HepG2 (cell line): ENCODE measurements around the gene FOXA1. TPM values are rescaled to one million over a fixed set of nuclear protein-coding genes. Genes with fewer than 3 reads are reported as not detected.
A peak's percentile ranks its signal among the peaks of the same experiment; 100 is the strongest.

ENCODE experiments used
- BORCS8-MEF2B ChIP-seq: sonication (generic); formaldehyde crosslinking; IDR thresholded peaks from 2 replicates; pipeline ENCODE4 v1.8.0; 2022; ENCODE audit warnings: mild to moderate bottlenecking, missing genetic modification reagents
- CHD2 ChIP-seq: IDR thresholded peaks from 2 replicates; pipeline ENCODE4 v1.6.1; 2011; ENCODE audit warnings: low read depth, low read length, improper control_type of control experiment
- EED ChIP-seq: sonication (generic); formaldehyde crosslinking; IDR thresholded peaks from 2 replicates; pipeline ENCODE4 v1.5.0; 2020; ENCODE audit warnings: mild to moderate bottlenecking, missing genetic modification reagents
- EHMT2 ChIP-seq: fragments of 200-600 bp; sonication (generic); IDR thresholded peaks from 2 replicates; pipeline ENCODE4 v1.7.0; 2017; ENCODE audit warnings: antibody characterized with exemption, low read depth, low read length, borderline replicate concordance
- GABPB1 ChIP-seq: IDR thresholded peaks from 2 replicates; pipeline ENCODE4 v1.6.1; 2016; ENCODE audit warnings: mild to moderate bottlenecking, missing genetic modification reagents, moderate library complexity, missing compliant biosample characterization
- KMT2B ChIP-seq: IDR thresholded peaks from 2 replicates; pipeline ENCODE4 v1.6.1; 2016; ENCODE audit warnings: missing genetic modification reagents, missing compliant biosample characterization
- PITX1 ChIP-seq: sonication (generic); formaldehyde crosslinking; IDR thresholded peaks from 2 replicates; pipeline ENCODE4 v1.5.1; 2020; ENCODE audit warnings: mild to moderate bottlenecking, missing genetic modification reagents
- SMYD3 ChIP-seq: sonication (generic); formaldehyde crosslinking; IDR thresholded peaks from 2 replicates; pipeline ENCODE4 v1.8.1; 2023; ENCODE audit warnings: mild to moderate bottlenecking, missing genetic modification reagents
- SNRNP70 ChIP-seq: fragments of 200-400 bp; formaldehyde crosslinking; IDR thresholded peaks from 2 replicates; pipeline ENCODE4 v1.6.1; 2017; ENCODE audit warnings: mild to moderate bottlenecking, low read depth, low read length, moderate library complexity
- WIZ ChIP-seq: sonication (generic); formaldehyde crosslinking; IDR thresholded peaks from 2 replicates; pipeline ENCODE4 v1.5.1; 2020; ENCODE audit warnings: mild to moderate bottlenecking, missing genetic modification reagents
- ZBTB21 ChIP-seq: sonication (generic); formaldehyde crosslinking; IDR thresholded peaks from 2 replicates; pipeline ENCODE4 v1.4.0; 2020; ENCODE audit warnings: missing genetic modification reagents
- ZBTB7A ChIP-seq: sonication (generic); formaldehyde crosslinking; IDR thresholded peaks from 2 replicates; pipeline ENCODE4 v1.8.0; 2022; ENCODE audit warnings: mild to moderate bottlenecking, missing genetic modification reagents
- ZNF232 ChIP-seq: sonication (generic); formaldehyde crosslinking; IDR thresholded peaks from 2 replicates; pipeline ENCODE4 v1.4.0; 2020; ENCODE audit warnings: missing genetic modification reagents, borderline replicate concordance
- ZNF263 ChIP-seq: sonication (generic); formaldehyde crosslinking; IDR thresholded peaks from 2 replicates; pipeline ENCODE4 v1.4.0; 2020; ENCODE audit warnings: missing genetic modification reagents
- ZNF761 ChIP-seq: sonication (generic); formaldehyde crosslinking; conservative IDR thresholded peaks from 2 replicates; pipeline ENCODE4 v1.4.0; 2020; ENCODE audit warnings: mild to moderate bottlenecking, missing genetic modification reagents
- ZNF777 ChIP-seq: sonication (generic); formaldehyde crosslinking; IDR thresholded peaks from 2 replicates; pipeline ENCODE4 v1.4.0; 2020; ENCODE audit warnings: missing genetic modification reagents
- polyA plus RNA-seq, 8 experiments: library from polyadenylated mRNA; depleted of rRNA in 3 of 8; stranded (reverse) in 7 of 8; unstranded in 1 of 8; fragments of >200 nt; fragmentation: Illumina TruSeq in 4 of 8; extraction: Trizol in 4 of 8; gene quantifications; 2 replicates each; pipeline versions ENCODE4 v1.2.1 to v1.2.3, GENCODE V29; 2011 to 2016; ENCODE audit warnings: low read depth in 4 of 8, missing spikeins in 1 of 8, mixed read lengths in 1 of 8; ENCODE audit not compliant: insufficient read depth in 1 of 8
- total RNA-seq, 5 experiments: library from RNA; depleted of rRNA; stranded (reverse); fragments of >200 nt; fragmentation: Illumina TruSeq; extraction: Trizol; gene quantifications; 2 replicates each; pipeline ENCODE4 v1.2.3, GENCODE V29; 2016; ENCODE audit warnings: low read depth in 1 of 5
- TF ChIP-seq, protein P1 (sequence below): sonication (generic); formaldehyde crosslinking; IDR thresholded peaks from 2 replicates; pipeline ENCODE4 v1.5.0; 2020; ENCODE audit warnings: missing genetic modification reagents, mild to moderate bottlenecking, borderline replicate concordance
- TF ChIP-seq, protein P2 (sequence below): sonication (generic); formaldehyde crosslinking; IDR thresholded peaks from 2 replicates; pipeline ENCODE4 v1.5.1; 2020; ENCODE audit warnings: missing genetic modification reagents, mild to moderate bottlenecking, borderline replicate concordance
- TF ChIP-seq, protein P3 (sequence below): sonication (generic); IDR thresholded peaks from 2 replicates; pipeline ENCODE4 v1.6.1; 2016; ENCODE audit warnings: low read depth, borderline replicate concordance
- TF ChIP-seq, protein P4 (sequence below): sonication (generic); formaldehyde crosslinking; IDR thresholded peaks from 2 replicates; pipeline ENCODE4 v1.5.0; 2020; ENCODE audit warnings: missing genetic modification reagents
- TF ChIP-seq, protein P5 (sequence below): sonication (generic); formaldehyde crosslinking; IDR thresholded peaks from 2 replicates; pipeline ENCODE4 v1.8.0; 2022; ENCODE audit warnings: mild to moderate bottlenecking, missing genetic modification reagents, borderline replicate concordance

The FOXA1 gene
- total and polyA plus RNA-seq, 2 of the 13 experiments (the other 11 are each of a cell fraction or from before 2014, with no cell fraction given) = 43.4 to 58.6 TPM

DNA sequence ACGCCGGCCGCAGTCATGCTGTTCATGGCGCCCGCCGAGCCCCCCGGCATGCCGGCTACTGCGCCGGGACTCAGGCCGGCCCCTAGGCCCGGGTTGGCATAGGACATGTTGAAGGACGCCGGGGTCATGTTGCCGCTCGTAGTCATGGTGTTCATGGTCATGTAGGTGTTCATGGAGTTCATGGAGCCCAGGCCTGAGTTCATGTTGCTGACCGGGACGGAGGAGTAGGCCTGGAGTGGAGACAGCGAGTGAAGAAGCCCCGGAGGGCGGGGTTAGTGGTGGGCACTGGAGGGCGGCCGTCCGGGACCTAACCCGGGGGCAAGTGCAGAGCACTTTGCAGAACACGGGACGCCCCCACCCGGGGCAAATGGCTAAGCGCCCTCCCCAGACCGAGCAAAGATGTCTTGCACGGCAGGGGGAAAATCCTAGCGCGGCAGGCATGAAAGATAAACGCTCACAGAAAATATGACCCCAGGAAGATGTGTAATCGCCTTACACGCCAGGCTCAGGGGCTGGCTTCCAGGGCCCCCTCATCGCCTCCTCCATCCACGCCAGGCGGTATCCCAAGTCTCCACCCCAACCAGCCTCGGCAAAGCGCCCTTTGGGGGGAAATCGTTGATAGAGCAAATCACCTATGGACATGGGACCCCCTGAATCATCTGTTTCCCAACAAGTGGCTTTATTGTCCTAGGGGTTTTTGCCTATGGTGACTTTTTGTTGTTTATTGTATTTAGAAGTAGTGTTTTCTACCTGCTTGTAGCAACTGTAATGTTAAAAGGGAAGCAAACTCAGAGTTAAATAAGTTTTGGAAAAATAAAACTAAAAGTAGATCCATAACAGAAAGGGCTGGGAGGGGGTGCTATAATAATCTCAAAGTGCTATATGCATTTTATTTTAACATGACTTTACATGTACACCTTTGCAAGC is 2.3 kb downstream of the FOXA1 start (continued):
- TF ChIP-seq, protein P1, sequence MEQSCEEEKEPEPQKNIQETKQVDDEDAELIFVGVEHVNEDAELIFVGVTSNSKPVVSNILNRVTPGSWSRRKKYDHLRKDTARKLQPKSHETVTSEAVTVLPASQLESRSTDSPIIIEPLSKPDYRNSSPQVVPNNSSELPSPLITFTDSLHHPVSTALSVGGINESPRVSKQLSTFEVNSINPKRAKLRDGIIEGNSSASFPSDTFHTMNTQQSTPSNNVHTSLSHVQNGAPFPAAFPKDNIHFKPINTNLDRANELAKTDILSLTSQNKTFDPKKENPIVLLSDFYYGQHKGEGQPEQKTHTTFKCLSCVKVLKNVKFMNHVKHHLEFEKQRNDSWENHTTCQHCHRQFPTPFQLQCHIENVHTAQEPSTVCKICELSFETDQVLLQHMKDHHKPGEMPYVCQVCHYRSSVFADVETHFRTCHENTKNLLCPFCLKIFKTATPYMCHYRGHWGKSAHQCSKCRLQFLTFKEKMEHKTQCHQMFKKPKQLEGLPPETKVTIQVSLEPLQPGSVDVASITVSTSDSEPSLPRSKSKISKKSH (CRISPR knock-in tag) = peak; percentile 54; the same call in 1 of the 2 replicates
- TF ChIP-seq, protein P2, sequence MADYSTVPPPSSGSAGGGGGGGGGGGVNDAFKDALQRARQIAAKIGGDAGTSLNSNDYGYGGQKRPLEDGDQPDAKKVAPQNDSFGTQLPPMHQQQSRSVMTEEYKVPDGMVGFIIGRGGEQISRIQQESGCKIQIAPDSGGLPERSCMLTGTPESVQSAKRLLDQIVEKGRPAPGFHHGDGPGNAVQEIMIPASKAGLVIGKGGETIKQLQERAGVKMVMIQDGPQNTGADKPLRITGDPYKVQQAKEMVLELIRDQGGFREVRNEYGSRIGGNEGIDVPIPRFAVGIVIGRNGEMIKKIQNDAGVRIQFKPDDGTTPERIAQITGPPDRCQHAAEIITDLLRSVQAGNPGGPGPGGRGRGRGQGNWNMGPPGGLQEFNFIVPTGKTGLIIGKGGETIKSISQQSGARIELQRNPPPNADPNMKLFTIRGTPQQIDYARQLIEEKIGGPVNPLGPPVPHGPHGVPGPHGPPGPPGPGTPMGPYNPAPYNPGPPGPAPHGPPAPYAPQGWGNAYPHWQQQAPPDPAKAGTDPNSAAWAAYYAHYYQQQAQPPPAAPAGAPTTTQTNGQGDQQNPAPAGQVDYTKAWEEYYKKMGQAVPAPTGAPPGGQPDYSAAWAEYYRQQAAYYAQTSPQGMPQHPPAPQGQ (CRISPR knock-in tag) = no peak
- TF ChIP-seq ZNF777 (CRISPR knock-in tag) = peak; percentile 34; the same call in 1 of the 2 replicates
- TF ChIP-seq ZNF761 (CRISPR knock-in tag) = no peak
- TF ChIP-seq, protein P3, sequence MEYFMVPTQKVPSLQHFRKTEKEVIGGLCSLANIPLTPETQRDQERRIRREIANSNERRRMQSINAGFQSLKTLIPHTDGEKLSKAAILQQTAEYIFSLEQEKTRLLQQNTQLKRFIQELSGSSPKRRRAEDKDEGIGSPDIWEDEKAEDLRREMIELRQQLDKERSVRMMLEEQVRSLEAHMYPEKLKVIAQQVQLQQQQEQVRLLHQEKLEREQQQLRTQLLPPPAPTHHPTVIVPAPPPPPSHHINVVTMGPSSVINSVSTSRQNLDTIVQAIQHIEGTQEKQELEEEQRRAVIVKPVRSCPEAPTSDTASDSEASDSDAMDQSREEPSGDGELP = no peak
- TF ChIP-seq ZBTB21 = no peak
- no peak for TF ChIP-seq SNRNP70
- peak; percentile 56; the same call in 1 of the 2 replicates for TF ChIP-seq PITX1 (CRISPR knock-in tag)
- no peak for TF ChIP-seq EHMT2
- peak; percentile 19; the same call in 1 of the 2 replicates for TF ChIP-seq BORCS8-MEF2B (CRISPR knock-in tag)
- 0 out of 2 replicates have a peak, but pooled peaks have one; percentile 60 for TF ChIP-seq ZNF232 (CRISPR knock-in tag)
- TF ChIP-seq, protein P4, sequence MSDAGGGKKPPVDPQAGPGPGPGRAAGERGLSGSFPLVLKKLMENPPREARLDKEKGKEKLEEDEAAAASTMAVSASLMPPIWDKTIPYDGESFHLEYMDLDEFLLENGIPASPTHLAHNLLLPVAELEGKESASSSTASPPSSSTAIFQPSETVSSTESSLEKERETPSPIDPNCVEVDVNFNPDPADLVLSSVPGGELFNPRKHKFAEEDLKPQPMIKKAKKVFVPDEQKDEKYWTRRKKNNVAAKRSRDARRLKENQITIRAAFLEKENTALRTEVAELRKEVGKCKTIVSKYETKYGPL (CRISPR knock-in tag) = peak; percentile 32; the same call in 1 of the 2 replicates
- TF ChIP-seq, protein P5, sequence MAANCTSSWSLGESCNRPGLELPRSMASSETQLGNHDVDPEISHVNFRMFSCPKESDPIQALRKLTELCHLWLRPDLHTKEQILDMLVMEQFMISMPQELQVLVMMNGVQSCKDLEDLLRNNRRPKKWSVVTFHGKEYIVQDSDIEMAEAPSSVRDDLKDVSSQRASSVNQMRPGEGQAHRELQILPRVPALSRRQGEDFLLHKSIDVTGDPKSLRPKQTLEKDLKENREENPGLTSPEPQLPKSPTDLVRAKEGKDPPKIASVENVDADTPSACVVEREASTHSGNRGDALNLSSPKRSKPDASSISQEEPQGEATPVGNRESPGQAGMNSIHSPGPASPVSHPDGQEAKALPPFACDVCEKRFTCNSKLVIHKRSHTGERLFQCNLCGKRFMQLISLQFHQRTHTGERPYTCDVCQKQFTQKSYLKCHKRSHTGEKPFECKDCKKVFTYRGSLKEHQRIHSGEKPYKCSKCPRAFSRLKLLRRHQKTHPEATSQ (CRISPR knock-in tag) = no peak
- peak; percentile 44; the same call in 1 of the 2 replicates for TF ChIP-seq GABPB1 (CRISPR knock-in tag)
- TF ChIP-seq SMYD3 (CRISPR knock-in tag) = no peak
- no peak for TF ChIP-seq EED (CRISPR knock-in tag)
- no peak for TF ChIP-seq KMT2B (CRISPR knock-in tag)
- 0 out of 2 replicates have a peak, but pooled peaks have one; percentile 44 for TF ChIP-seq WIZ (CRISPR knock-in tag)
- no peak for TF ChIP-seq CHD2
- 0 out of 2 replicates have a peak, but pooled peaks have one; percentile 24 for TF ChIP-seq ZNF263 (CRISPR knock-in tag)
- TF ChIP-seq ZBTB7A (CRISPR knock-in tag) = no peak
